ENCODE results near the gene JMJD8.
A peak's percentile ranks its signal among the peaks of the same experiment; 100 is the strongest.
"Not testable (repeated sequence)": the region's sequence is repeated elsewhere in the genome, so short reads cannot be mapped to it uniquely, and the experiment has no call there.

The JMJD8 gene

GRCh38 chr16:708959-709358 lies 24.8 kb upstream of the JMJD8 start:
- DNase-seq (ENCODE audit: low read depth, low spot score): no peak

- no peak for DNase-seq (ENCODE audit: low read depth, low spot score)
Observed at GRCh38 chr16:708019-708418, 23.9 kb upstream of the JMJD8 start.

GRCh38 chr16:707062-707538 lies 23.0 kb upstream of the JMJD8 start:
- no peak for DNase-seq (ENCODE audit: low read depth, low spot score)

GRCh38 chr16:706189-707061 lies 22.3 kb upstream of the JMJD8 start:
- no peak for DNase-seq (ENCODE audit: low read depth, low spot score)

- DNase-seq (ENCODE audit: low read depth, low spot score): peak; percentile 74
Observed at GRCh38 chr16:705431-706188, 21.5 kb upstream of the JMJD8 start, which contains the start of gene FBXL16. Gene FBXL16, minus strand, starts transcription at chr16:705801. Its CDS starts 8,396 bp downstream, at chr16:697405.

GRCh38 chr16:704552-705380 lies 20.6 kb upstream of the JMJD8 start:
- DNase-seq (ENCODE audit: low read depth, low spot score): no peak

- no peak for DNase-seq (ENCODE audit: low read depth, low spot score)
Observed at GRCh38 chr16:704047-704446, 19.9 kb upstream of the JMJD8 start.

- no peak for DNase-seq (ENCODE audit: low read depth, low spot score)
Observed at GRCh38 chr16:703406-703805, 19.3 kb upstream of the JMJD8 start.

GRCh38 chr16:702341-702740 lies 18.2 kb upstream of the JMJD8 start:
- DNase-seq (ENCODE audit: low read depth, low spot score): no peak

- DNase-seq (ENCODE audit: low read depth, low spot score): peak; percentile 80
Observed at GRCh38 chr16:700684-701584, 16.8 kb upstream of the JMJD8 start.

- no peak for DNase-seq (ENCODE audit: low read depth, low spot score)
Observed at GRCh38 chr16:698911-699671, 15.0 kb upstream of the JMJD8 start.

GRCh38 chr16:695355-696089 lies 11.4 kb upstream of the JMJD8 start:
- no peak for DNase-seq (ENCODE audit: low read depth, low spot score)

- DNase-seq (ENCODE audit: low read depth, low spot score): no peak
Observed at GRCh38 chr16:694863-695354, 10.8 kb upstream of the JMJD8 start.

GRCh38 chr16:694187-694862 lies 10.2 kb upstream of the JMJD8 start:
- DNase-seq (ENCODE audit: low read depth, low spot score): no peak

- DNase-seq (ENCODE audit: low read depth, low spot score): no peak
Observed at GRCh38 chr16:693766-694165, 9.6 kb upstream of the JMJD8 start.

- DNase-seq (ENCODE audit: low read depth, low spot score): no peak
Observed at GRCh38 chr16:693364-693763, 9.2 kb upstream of the JMJD8 start.

GRCh38 chr16:692356-693108 lies 8.4 kb upstream of the JMJD8 start:
- no peak for DNase-seq (ENCODE audit: low read depth, low spot score)

GRCh38 chr16:691242-691641 lies 7.1 kb upstream of the JMJD8 start:
- DNase-seq (ENCODE audit: low read depth, low spot score): not testable (repeated sequence)

Measured in astrocyte of the hippocampus (primary cell).